ENCODE measurements around the gene APOBEC4.
"Not testable (repeated sequence)": the region's sequence is repeated elsewhere in the genome, so short reads cannot be mapped to it uniquely, and the experiment has no call there.

The APOBEC4 gene

GRCh38 chr1:183652547-183653461 lies at the start of gene APOBEC4:
APOBEC4 (minus strand) TSS chr1:183653316; CDS start chr1:183648781, 4,535 bp downstream.
- DNase-seq (ENCODE audit: low read depth in 3 of 3) = no peak

GRCh38 chr1:183702813-183703198 lies 49.7 kb upstream of the APOBEC4 start:
- no peak for DNase-seq (ENCODE audit: low read depth in 3 of 3)

- DNase-seq (ENCODE audit: low read depth in 3 of 3) = no peak
Measured at GRCh38 chr1:183702087-183702812, 49.1 kb upstream of the APOBEC4 start.

GRCh38 chr1:183699616-183700160 lies 46.6 kb upstream of the APOBEC4 start:
- no peak for DNase-seq (ENCODE audit: low read depth in 3 of 3)

- DNase-seq (ENCODE audit: low read depth in 3 of 3) = no peak
Measured at GRCh38 chr1:183697814-183698590, 44.9 kb upstream of the APOBEC4 start.

GRCh38 chr1:183696981-183697380 lies 43.9 kb upstream of the APOBEC4 start:
- DNase-seq (ENCODE audit: low read depth in 3 of 3) = no peak

GRCh38 chr1:183694755-183695154 lies 41.6 kb upstream of the APOBEC4 start:
- no peak for DNase-seq (ENCODE audit: low read depth in 3 of 3)

- DNase-seq (ENCODE audit: low read depth in 3 of 3) = no peak
Measured at GRCh38 chr1:183694066-183694465, 41.0 kb upstream of the APOBEC4 start.

GRCh38 chr1:183693521-183693920 lies 40.4 kb upstream of the APOBEC4 start:
- DNase-seq (ENCODE audit: low read depth in 3 of 3) = no peak

- no peak for DNase-seq (ENCODE audit: low read depth in 3 of 3)
Measured at GRCh38 chr1:183689762-183690204, 36.7 kb upstream of the APOBEC4 start.

GRCh38 chr1:183688341-183689060 lies 35.4 kb upstream of the APOBEC4 start:
- DNase-seq (ENCODE audit: low read depth in 3 of 3) = no peak

GRCh38 chr1:183687546-183688304 lies 34.6 kb upstream of the APOBEC4 start:
- no peak for DNase-seq (ENCODE audit: low read depth in 3 of 3)

GRCh38 chr1:183686229-183686628 lies 33.1 kb upstream of the APOBEC4 start:
- no peak for DNase-seq (ENCODE audit: low read depth in 3 of 3)

- peak in 1 of 3 experiments; percentile 6 for DNase-seq (ENCODE audit: low read depth in 3 of 3)
Measured at GRCh38 chr1:183685112-183685713, 32.1 kb upstream of the APOBEC4 start.

- not testable (repeated sequence) for DNase-seq (ENCODE audit: low read depth in 3 of 3)
Measured at GRCh38 chr1:183679363-183679762, 26.2 kb upstream of the APOBEC4 start.

GRCh38 chr1:183678819-183679218 lies 25.7 kb upstream of the APOBEC4 start:
- no peak for DNase-seq (ENCODE audit: low read depth in 3 of 3)

- DNase-seq (ENCODE audit: low read depth in 3 of 3) = no peak
Measured at GRCh38 chr1:183676586-183677189, 23.6 kb upstream of the APOBEC4 start.

GRCh38 chr1:183675883-183676585 lies 22.9 kb upstream of the APOBEC4 start:
- DNase-seq (ENCODE audit: low read depth in 3 of 3) = no peak

GRCh38 chr1:183675381-183675780 lies 22.3 kb upstream of the APOBEC4 start:
- DNase-seq (ENCODE audit: low read depth in 3 of 3) = no peak
